HCT116 (cell line): Measurements from ENCODE around the gene SCN1B.

Experiments used
- EGR1 ChIP-seq: IDR thresholded peaks from 2 replicates; pipeline ENCODE4 v1.6.1; 2012; ENCODE audit warnings: low read depth
- EZH2 ChIP-seq: fragments of 200-600 bp; sonication (generic); IDR thresholded peaks from 2 replicates; pipeline ENCODE4 v1.6.1; 2017; ENCODE audit warnings: antibody characterized with exemption, mixed run types
- EZH2phosphoT487 ChIP-seq: fragments of 200-600 bp; IDR thresholded peaks from 2 replicates; pipeline ENCODE4 v1.6.1; 2018; ENCODE audit warnings: antibody characterized with exemption, borderline replicate concordance
- POLR2A ChIP-seq: IDR thresholded peaks from 2 replicates; pipeline ENCODE4 v1.7.0; 2011; ENCODE audit warnings: borderline replicate concordance; ENCODE audit not compliant: insufficient read depth, insufficient read length; ENCODE audit errors: extremely low read depth
- POLR2AphosphoS5 ChIP-seq: IDR thresholded peaks from 2 replicates; pipeline ENCODE4 v1.6.1; 2011; ENCODE audit warnings: mild to moderate bottlenecking, low read depth, low read length, moderate library complexity
- SP1 ChIP-seq: IDR thresholded peaks from 2 replicates; pipeline ENCODE4 v1.6.1; 2012; ENCODE audit warnings: low read depth
- TF ChIP-seq, protein P1 (sequence below), 3 experiments: fragments of 200-600 bp in 1 of 3; sonication (generic) in 1 of 3; IDR thresholded peaks in 2 of 3; conservative IDR thresholded peaks in 1 of 3; 2 replicates each; pipeline ENCODE4 v1.5.1; 2012 to 2017; ENCODE audit warnings: low read depth in 2 of 3, low read length in 2 of 3, antibody characterized with exemption in 1 of 3, borderline replicate concordance in 1 of 3, control low read depth in 1 of 3, mild to moderate bottlenecking in 1 of 3, mixed read lengths in 1 of 3, mixed run types in 1 of 3, moderate library complexity in 1 of 3; ENCODE audit not compliant: insufficient read depth in 1 of 3

DNA sequence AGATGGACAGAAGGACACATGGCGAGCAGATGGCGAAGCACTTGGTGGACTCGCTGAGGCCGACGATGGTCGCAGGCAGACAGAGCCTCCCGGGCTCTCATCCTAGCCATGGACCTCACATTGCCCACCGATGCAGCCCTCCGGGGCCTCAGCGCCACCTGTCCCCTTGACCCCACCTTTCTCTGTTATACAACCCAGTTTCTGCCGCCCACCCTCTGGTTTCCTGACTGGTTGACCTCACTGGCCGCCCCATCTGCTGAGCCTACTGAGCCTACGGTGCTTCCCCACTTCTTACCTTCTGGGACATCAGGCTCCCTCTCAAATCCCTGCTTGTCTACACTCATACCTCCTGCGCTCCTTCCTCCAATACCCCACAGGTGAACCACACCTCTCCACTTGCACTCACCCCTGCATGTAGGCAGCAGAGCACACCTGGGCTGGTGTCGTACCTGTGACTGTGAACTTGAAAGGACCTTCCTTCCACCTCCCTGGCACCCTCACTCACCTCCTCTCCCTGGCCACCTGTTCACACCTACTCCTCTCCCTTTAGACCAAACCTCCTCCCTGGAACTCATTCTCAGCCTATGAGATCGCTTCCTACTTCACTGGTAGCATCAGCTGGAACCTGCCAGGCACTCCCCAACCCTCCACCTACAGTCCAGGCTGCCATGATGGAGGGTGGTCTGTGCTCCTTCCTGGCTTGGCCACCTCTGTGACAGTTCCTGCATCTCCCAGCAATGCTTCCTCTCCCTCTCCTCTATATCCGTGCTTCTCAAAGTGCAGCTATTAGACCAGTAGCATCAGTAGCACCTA, 47.3 kb downstream of the SCN1B start:
- TF ChIP-seq POLR2AphosphoS5 (no peak), EZH2 (no peak), POLR2A (no peak), EGR1 (no peak), SP1 (no peak), EZH2phosphoT487 (no peak)
- TF ChIP-seq, protein P1, sequence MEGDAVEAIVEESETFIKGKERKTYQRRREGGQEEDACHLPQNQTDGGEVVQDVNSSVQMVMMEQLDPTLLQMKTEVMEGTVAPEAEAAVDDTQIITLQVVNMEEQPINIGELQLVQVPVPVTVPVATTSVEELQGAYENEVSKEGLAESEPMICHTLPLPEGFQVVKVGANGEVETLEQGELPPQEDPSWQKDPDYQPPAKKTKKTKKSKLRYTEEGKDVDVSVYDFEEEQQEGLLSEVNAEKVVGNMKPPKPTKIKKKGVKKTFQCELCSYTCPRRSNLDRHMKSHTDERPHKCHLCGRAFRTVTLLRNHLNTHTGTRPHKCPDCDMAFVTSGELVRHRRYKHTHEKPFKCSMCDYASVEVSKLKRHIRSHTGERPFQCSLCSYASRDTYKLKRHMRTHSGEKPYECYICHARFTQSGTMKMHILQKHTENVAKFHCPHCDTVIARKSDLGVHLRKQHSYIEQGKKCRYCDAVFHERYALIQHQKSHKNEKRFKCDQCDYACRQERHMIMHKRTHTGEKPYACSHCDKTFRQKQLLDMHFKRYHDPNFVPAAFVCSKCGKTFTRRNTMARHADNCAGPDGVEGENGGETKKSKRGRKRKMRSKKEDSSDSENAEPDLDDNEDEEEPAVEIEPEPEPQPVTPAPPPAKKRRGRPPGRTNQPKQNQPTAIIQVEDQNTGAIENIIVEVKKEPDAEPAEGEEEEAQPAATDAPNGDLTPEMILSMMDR (IDR thresholded peaks at IDR 0.05 in 2 of 3, conservative IDR thresholded peaks at IDR 0.05 in 1 of 3; ENCODE audit: borderline replicate concordance in 1 of 3, insufficient read depth in 1 of 3, low read depth in 2 of 3, low read length in 2 of 3): no peak
